NCI-H2081 treated with DMSO at 0.1 percent for 48 hours (cell line): ENCODE data around the gene SLFN14.
"Not testable (repeated sequence)": the region's sequence is repeated elsewhere in the genome, so short reads cannot be mapped to it uniquely, and the experiment has no call there.

Experiments
- DNase-seq: peaks from one replicate; lab custom pipeline; 2025; lab: John Stamatoyannopoulos, UW

Gene SLFN14

DNA sequence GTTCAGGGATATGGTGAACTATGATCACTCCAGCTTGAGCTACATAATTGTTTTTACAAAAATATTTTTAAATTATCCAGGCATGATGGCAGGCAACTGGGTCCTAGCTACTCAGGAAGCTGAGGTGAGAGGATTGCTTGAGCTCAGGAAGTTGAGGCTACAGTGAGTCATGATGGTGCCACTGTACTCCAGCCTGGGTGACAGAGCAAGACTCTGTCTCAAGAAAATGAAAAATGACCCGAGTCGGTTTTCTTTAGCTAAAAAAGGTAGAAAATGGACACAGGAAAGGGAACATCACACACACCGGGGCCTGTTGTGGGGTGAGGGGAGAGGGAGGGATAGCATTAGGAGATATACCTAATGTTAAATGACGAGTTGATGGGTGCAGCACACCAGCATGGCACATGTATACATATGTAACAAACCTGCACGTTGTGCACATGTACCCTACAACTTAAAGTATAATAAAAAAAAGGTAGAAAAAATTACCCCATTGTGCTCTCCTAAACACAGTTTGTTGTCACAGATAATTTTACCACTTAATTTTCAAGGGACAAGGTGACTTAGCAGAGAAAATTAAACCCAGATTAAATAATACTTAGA lies 38.9 kb downstream of the SLFN14 start:
- not testable (repeated sequence) for DNase-seq

DNA sequence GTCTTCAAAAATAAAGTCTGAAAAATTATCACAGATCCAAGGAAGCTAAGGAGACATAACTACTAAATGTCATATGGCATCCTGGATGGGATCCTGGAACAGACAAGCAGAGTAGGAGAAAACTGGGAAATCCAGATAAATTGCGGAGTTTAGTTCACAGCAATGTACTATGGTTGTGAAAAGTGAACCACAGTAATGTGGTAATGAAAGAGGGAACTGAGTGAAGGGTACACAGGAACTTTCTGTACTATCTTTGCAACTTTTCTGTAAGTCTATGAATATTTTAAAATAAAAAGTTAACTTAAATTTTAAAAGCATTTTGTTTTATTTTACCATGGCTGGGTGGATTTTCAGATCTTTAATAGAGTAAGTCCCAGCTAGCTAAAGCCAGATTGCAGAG lies 39.5 kb downstream of the SLFN14 start:
- DNase-seq: no peak

DNA sequence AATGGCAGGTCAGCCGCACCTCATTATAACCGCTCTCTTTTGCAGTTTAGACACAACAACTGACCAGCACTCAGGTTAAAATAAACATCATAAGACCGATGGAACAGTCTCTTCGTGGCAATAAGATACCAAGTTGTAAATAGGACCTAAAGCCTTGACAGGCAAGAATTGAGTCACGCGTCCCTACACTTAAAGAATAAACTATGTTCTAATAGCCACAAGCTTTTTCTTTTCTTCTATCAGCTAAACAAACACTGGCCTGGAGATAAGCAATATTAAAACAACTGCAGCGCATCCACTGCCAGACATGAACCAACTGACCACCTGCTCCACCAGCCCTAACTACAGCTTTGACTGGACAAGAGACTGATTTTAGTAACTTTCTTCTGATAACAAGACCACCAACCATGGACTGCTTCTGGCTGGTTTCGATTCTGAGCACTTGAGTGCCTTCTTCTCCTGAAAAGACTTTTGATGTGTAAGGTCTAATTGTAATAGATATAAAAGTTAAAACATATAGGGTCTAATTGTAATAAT lies 40.6 kb downstream of the SLFN14 start:
- DNase-seq: no peak

DNA sequence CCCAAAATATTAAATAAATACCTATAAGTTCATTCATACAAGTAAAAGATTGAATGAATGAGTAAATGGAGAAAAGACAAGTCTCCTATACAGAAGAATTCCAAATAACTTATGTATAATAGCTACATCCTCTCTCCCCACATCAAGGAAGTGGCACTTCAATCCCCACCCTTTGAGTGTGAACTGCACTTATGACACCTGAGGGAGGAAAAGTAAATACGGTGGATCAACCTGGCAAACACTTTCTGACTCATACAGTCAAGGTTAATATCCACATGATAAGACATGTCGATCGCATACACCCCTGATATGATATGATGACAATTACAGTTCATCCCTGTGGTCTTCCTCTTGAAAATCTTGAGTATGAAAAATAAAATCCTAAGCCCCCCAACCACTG lies 41.2 kb downstream of the SLFN14 start:
- no peak for DNase-seq

DNA sequence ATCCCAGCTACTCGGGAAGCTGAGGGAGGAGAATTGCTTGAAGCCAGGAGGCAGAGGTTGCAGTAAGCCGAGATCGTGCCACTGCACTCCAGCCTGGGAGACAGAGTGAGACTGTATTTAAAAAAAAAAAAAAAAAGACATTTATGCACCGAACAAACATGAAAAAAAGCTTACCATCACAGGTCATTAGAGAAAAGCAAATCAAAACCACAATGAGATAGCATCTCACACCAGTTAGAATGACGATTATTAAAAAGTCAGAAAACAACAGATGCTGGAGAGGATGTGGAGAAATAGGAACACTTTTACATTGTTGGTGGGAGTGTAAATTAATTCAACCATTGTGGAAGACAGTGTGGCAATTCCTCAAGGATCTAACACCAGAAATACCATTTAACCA lies 42.2 kb downstream of the SLFN14 start:
- not testable (repeated sequence) for DNase-seq

DNA sequence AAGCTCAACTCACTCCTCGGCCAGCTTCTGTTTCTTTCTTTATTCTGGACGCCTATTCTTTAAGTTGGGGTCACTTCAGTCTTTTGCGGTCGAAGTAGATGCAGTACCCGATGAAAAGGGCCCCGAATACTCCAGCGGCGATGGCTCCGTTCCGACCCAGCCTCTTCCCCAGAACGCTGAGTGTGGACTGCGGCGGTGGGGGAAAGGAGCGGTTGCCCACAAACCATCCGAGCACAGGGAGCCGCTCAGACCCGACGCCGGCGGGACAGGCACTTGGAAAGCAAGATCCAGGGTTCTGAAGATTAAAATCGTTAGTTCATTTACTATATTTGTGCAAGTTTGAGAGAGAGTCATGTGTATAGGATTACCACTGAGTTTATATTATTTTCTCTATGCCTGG lies 45.6 kb downstream of the SLFN14 start:
- no peak for DNase-seq

DNA sequence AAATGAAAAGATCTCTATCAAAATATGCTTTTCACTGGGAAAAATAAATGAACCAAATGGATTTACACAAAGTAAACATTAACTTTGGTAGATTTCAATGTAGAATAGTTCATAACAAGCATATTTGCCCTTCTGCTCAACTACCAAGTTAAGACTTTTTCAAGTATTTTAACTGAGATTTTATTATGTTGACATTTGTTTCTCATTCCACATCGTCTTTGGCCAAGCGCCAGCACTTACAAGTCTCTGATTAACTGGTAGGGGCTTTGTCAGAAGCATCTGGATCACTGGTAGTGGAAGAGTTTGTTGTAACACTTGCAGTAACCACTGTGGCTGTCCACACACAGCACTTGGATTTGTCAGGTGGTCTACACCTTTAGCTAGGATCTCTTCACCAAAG lies 46.1 kb downstream of the SLFN14 start:
- DNase-seq: no peak
